H1 (cell line): Measurements from ENCODE around the gene USP16. TPM values are rescaled to one million over a fixed set of nuclear protein-coding genes. Genes with fewer than 3 reads are reported as not detected.

ENCODE experiments used
- polyA plus RNA-seq, 7 experiments: library from polyadenylated mRNA; depleted of rRNA in 3 of 7; stranded (reverse) in 5 of 7; unstranded in 2 of 7; fragments of >200 nt in 5 of 7; fragments of 200-250 nt in 2 of 7; gene quantifications; 1 replicate in 5 of 7; 2 replicates in 1 of 7; 4 replicates in 1 of 7; pipeline versions ENCODE4 v1.2.1 to v1.2.3, GENCODE V29; 2011 to 2013; ENCODE audit warnings: missing spikeins in 2 of 7, mixed read lengths in 2 of 7
- total RNA-seq: library from RNA; stranded (reverse); fragmentation: NEBNext Ultra II Directional; extraction: Animal tissue kit (Norgen Biotek cat#: 25700); gene quantifications from 2 replicates; pipeline ENCODE4 v1.2.1, GENCODE V29; 2021

USP16 gene
- total and polyA plus RNA-seq, 2 of the 8 experiments (the other 6 are each of a cell fraction or from before 2014, with no cell fraction given) = 3.4 to 19.1 TPM

Other genes starting within 250 kb of the USP16 start
- gene LTN1, start 31.8 kb upstream of the USP16 start, total RNA-seq = 21.5 and 23.5 TPM in 2 replicates
- gene LTN1, start 31.8 kb upstream of the USP16 start, polyA plus RNA-seq (2011; rRNA removed) = 2.6 and 3.2 TPM in 2 replicates
- not detected in 2 replicates for gene RWDD2B, start 5.3 kb upstream of the USP16 start, total RNA-seq
- gene RWDD2B, start 5.3 kb upstream of the USP16 start, polyA plus RNA-seq (2011; rRNA removed) = 1.6 and 2.0 TPM in 2 replicates
- 314 and 319 TPM in 2 replicates for gene CCT8, start 49.0 kb downstream of the USP16 start, total RNA-seq
- 90.5 and 151 TPM in 2 replicates for gene CCT8, start 49.0 kb downstream of the USP16 start, polyA plus RNA-seq (2011; rRNA removed)
- not detected in 2 replicates for gene MAP3K7CL, start 106.0 kb downstream of the USP16 start, total RNA-seq
- 0.08 TPM in 1 of 2 replicates, not detected in the other for gene MAP3K7CL, start 106.0 kb downstream of the USP16 start, polyA plus RNA-seq (2011; rRNA removed)